ENCODE data around the gene MTR.

DNA sequence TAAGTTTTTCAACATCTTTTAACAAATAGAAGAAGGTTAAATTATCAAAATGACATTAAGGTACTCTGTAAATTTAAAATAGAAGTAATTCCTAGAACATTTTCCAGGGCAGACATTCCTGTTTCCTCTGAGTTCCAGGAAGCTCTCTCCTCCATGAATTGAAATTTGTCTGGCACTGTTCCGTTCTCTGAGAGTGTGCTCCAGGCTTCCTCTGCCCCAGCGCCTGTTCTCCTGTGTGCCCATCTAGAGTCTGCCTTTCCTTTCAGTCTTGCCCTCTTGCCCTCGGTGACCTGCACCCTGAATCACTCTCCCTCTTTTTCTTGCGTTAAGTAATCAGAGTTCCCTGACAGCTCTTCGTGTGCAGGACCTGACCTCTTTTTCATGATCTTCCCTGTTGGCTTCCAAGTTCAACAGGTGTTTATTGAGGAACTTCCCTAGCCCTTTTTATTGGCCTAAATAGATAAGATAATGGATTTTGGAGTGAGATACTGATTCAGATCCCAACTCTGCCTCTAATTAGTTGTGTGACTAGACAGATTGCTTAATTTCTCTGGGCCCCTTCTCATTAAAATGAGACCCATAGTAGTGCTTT is 77.1 kb downstream of the MTR start:
- TF ChIP-seq POLR2A (IDR thresholded peaks at IDR 0.05): no peak
- TF ChIP-seq, protein P1, sequence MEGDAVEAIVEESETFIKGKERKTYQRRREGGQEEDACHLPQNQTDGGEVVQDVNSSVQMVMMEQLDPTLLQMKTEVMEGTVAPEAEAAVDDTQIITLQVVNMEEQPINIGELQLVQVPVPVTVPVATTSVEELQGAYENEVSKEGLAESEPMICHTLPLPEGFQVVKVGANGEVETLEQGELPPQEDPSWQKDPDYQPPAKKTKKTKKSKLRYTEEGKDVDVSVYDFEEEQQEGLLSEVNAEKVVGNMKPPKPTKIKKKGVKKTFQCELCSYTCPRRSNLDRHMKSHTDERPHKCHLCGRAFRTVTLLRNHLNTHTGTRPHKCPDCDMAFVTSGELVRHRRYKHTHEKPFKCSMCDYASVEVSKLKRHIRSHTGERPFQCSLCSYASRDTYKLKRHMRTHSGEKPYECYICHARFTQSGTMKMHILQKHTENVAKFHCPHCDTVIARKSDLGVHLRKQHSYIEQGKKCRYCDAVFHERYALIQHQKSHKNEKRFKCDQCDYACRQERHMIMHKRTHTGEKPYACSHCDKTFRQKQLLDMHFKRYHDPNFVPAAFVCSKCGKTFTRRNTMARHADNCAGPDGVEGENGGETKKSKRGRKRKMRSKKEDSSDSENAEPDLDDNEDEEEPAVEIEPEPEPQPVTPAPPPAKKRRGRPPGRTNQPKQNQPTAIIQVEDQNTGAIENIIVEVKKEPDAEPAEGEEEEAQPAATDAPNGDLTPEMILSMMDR (IDR thresholded peaks at IDR 0.05): no peak
